GM18526 (cell line): ENCODE results near the gene SHISA8.

ENCODE experiments used
- POLR2A ChIP-seq: IDR thresholded peaks from 3 replicates; pipeline ENCODE4 v1.6.1; 2011; ENCODE audit not compliant: insufficient read length; ENCODE audit errors: extremely low read depth

SHISA8 gene

DNA sequence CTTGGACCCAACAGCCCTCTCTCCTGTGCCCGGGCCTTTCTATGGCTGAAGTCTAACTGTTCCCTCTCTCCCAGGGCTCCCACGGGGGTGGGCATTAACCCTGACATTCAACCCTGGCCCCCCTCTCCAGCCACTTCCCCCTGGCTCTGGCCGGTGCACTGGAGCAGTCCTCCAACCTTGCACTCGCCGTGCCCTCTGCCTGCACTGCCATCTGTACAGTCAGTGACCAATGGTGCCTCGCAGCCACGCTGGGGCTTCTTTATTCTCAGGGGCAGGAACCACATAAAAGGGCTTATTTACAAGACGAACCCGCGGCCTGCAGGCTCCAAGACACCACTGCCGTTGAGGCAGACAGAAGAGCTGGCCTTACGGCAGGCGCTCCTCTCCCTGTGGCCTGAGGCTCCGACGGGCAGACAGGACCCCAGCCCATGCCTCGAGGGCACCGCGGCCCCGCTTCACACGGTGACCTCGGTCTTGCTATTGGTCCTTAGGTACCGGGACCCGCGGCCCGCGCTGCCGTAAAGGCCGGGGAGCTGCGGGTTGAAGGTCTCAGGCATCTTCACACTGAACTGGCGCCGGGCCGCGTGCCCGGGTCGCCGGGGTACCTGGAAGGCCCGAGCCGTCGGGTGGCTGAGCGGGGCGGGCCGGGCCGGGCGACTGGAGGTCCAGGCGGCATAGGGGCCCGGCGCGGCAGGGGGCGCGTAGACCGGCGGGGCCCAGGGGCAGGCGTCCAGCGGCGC is 5.4 kb downstream of the SHISA8 start:
- TF ChIP-seq POLR2A = no peak

DNA sequence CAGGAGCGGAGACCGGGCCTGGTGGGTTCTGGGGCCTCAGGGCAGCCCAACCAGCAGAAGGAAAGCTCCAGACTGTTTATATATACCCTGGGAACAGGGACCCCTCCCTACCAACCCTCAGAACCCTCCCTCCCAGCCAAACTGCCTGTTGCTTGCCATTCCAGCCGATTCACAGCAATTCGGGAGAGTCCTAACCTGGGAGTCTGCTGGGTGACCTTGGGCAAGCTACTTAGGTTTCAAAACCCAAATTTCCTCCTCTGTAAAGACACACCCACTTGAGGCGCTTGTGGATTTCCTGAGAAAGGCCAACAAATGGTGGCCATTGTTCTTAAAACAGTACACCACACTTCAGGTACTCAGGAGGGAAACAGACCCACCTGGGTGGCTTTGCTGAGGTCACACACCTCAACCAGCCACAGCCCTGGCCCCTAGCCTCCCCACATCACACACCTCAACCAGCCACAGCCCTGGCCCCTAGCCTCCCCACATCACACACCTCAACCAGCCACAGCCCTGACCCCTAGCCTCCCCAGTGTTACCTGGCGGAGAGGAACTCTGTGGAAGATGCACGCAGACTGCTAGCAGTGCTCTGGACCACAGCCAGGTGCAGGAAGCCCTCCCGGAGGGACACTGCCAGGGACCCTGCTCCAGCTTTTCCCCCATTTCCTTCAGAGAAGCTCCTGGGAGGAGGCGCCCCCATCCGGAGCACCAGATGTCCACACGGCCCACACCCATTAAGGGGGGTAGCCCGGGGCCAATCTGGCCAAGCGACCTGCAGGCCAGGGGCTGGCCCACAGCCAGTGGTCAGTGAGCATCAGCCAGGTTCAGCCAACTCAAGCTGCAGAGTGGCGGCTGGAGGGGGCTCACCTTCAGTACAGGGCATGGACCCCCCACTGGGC is 6.2 kb downstream of the SHISA8 start:
- no peak for TF ChIP-seq POLR2A

DNA sequence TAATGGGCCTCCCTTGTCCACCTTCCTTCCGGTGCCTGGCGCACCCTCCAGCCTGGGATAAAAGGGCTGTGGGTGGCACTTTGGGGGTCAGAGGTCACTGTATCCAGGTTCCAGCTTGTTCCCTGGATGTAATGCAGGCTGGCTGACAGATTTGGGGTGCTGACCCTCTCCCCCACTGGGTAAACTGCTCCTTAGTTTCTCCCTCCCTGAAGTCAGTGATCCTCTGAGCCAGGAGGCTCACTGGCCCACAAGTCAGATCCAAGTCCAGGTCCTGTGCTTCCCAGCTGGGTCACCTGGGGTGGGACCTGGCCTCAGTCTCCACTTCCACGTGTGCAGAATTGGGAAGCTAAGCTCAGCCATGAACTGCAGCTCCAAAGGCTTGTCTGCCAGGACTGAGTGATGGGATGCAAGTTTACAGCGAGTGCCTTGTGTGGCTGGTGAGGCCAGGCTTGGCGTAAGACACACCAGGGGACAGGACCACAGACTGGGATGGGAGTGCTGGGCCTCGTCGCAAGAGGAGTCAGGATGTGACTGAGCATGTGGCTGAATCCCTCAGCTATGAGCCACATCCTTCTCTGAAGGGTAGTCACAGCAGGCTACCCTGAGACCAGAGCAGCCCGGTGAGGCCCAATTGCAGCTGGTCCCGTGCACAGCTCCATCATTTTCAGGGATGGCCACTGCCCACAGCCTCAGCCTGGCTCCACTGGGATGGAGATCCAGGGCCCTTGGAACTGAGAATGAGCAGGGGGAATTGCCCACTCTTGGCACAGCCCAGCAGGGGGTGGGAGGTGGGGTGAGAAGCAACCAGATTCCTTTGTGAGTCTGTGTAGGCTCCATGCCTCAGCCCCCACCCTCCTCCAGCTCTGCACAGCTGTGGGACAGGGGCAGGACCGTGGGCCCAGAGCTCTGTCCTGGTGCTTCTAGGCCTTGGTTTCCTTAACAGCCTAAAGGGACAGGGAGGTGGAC is 7.2 kb downstream of the SHISA8 start:
- peak; percentile 10 for TF ChIP-seq POLR2A

DNA sequence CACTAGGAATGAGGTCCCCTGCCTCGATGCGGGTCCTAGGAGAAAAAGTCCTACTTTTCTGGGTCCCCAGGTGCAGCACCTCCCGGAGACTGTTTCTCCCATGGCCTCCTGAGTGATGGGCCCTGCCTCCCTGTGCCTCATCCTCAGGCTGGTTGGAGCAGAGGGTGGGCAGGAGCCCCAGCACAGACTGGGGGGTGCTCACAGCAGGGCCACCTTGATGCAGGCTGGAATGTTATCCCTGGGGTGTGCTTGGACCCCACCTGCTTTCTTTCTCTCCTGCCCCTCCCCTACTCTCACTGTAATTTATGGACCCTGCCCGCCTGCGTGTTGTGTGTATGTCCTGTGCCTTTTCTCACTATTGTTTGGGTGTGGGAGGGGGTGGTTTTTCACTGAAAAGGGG is 8.1 kb downstream of the SHISA8 start:
- TF ChIP-seq POLR2A = no peak

- no peak for TF ChIP-seq POLR2A
Observed at GRCh38 chr22:41905411-41906202, 9.3 kb downstream of the SHISA8 start.

DNA sequence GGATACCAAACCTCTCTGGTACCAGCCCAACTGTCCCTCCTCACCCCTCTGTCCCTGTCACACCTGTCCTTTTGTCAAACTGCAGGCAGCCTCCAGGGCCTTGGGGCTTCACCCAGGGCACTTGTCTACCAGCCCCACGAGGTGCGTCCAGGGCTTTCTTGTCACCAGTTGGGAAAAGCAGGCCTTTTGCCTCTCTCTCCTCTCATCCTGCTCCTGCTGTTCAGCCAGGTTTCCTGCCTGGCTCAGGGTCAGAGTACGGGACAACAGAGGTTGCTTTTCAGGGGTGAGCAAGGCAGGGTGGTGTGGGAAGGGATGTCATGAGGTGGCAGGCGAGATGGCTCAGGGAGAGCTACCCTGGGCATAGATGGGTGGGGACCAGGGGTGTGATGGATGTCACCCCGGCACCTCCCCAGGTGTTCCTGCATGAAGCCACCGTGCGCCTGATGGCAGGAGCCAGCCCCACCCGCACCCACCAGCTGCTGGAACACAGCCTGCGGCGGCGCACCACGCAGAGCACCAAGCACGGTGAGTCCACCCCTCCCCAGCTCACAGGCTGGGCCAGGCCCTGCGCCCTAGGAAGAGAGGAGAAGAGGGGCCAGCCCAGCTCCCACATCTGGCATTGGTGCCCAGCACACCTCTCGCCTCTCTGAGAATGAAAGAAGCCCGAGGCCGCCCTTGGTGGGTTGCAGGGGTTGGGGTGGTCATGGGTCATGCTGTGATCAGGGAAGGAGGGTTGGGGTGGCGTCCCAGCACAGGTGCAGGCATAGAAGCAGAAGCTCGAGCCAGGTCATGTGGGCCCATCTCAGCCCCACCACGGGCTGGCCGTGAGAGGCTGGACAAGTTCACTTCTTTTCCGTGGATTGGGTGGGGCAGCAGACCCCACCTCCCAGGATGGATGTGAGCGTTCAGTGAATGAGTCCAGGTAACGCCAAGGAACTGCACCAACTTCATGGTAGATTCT is 10.1 kb downstream of the SHISA8 start:
- peak; percentile 17 for TF ChIP-seq POLR2A

DNA sequence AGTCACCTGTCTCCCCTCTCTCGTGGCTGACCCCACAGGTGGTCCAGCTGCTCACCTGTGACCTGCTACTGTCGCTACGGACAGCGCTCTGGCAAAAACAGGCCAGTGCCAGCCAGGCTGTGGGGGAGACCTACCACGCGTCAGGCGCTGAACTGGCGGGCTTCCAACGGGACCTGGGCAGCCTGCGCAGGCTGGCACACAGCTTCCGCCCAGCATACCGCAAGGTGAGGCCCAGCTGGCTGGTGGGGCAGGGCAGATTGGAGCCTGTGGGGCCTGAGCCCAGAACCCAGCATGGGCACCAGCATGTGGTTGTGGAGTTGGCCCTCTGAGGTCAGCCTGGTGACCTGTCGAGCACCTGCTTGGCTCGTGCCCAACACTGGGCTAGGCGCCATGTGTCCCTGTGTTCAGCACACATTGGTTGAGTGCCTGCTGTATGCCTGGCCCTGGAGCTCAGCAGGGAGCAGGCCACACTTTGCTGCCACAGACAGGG is 11.9 kb downstream of the SHISA8 start:
- TF ChIP-seq POLR2A = no peak

GRCh38 chr22:41902016-41902415 is 12.9 kb downstream of the SHISA8 start:
- no peak for TF ChIP-seq POLR2A

- no peak for TF ChIP-seq POLR2A
Observed at GRCh38 chr22:41900652-41901312, 14.1 kb downstream of the SHISA8 start.

DNA sequence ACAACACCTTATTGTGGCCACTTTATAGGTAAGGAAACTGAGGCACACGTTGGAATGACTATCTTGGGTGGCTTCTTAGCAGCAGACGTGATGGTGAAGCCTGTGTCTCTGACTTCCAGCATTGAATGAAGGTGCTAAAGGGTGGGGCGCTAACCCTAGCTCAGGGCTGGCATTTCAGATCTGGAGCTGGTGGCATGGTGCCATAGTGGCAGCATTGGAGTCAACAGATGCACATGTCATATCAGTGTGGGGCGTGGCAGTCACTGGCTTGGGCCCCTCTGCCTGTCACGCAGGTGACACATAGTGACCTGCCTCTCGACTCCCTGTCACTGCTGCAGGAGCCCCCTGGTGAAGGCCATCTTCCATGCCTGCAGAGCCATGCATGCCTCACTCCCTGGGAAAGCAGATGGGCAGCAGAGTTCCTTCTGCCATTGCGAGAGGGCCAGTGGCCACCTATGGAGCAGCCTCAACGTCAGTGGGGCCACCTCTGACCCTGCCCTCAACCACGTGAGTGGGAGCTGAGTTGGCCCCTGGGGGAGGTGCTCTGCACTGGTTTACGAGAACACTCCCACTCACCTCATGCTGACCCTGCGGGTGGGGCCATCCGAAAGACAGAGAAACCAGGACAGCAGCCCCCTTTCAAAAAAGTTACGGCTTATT is 14.8 kb downstream of the SHISA8 start:
- TF ChIP-seq POLR2A = no peak

- no peak for TF ChIP-seq POLR2A
Observed at GRCh38 chr22:41899110-41899509, 15.8 kb downstream of the SHISA8 start.

- no peak for TF ChIP-seq POLR2A
Observed at GRCh38 chr22:41898645-41899044, 16.2 kb downstream of the SHISA8 start.
